SK-N-SH treated with all-trans-retinoic acid at 6 μM for 48 hours (cell line): ENCODE results near the gene MIER1.

Source experiments
- ARNTL ChIP-seq: fragments of 450-650 bp; formaldehyde crosslinking; IDR thresholded peaks from 2 replicates; pipeline ENCODE4 v1.5.0; 2020; ENCODE audit warnings: low read depth, mild to moderate bottlenecking, moderate library complexity, borderline replicate concordance
- CSRNP3 ChIP-seq: fragments of 250-450 bp; sonication (Bioruptor Pico); IDR thresholded peaks from 2 replicates; pipeline ENCODE4 v1.5.1; 2021; ENCODE audit warnings: mild to moderate bottlenecking, moderate library complexity
- ISL1 ChIP-seq: fragments of 250-450 bp; sonication (Bioruptor Pico); IDR thresholded peaks from 2 replicates; pipeline ENCODE4 v2.1.2; 2022; ENCODE audit warnings: mild to moderate bottlenecking, moderate library complexity
- PPARA ChIP-seq: fragments of 250-450 bp; sonication (Bioruptor Pico); IDR thresholded peaks from 2 replicates; pipeline ENCODE4 v1.5.0; 2020; ENCODE audit warnings: mild to moderate bottlenecking, borderline replicate concordance
- RARB ChIP-seq: fragments of 250-450 bp; sonication (Bioruptor Pico); IDR thresholded peaks from 2 replicates; pipeline ENCODE4 v1.8.0; 2021; ENCODE audit warnings: mild to moderate bottlenecking, moderate library complexity
- TOX ChIP-seq: fragments of 250-450 bp; sonication (Bioruptor Pico); IDR thresholded peaks from 2 replicates; pipeline ENCODE4 v1.8.0; 2021; ENCODE audit warnings: mild to moderate bottlenecking, moderate library complexity, borderline replicate concordance
- ZFP30 ChIP-seq: fragments of 450-650 bp; formaldehyde crosslinking; IDR thresholded peaks from 2 replicates; pipeline ENCODE4 v1.5.0; 2022; ENCODE audit warnings: mild to moderate bottlenecking, moderate library complexity
- TF ChIP-seq, protein P1 (sequence below): fragments of 250-450 bp; sonication (Bioruptor Pico); IDR thresholded peaks from 2 replicates; pipeline ENCODE4 v1.5.1; 2020; ENCODE audit warnings: low read depth, mild to moderate bottlenecking, moderate library complexity

- TF ChIP-seq ZFP30 (CRISPR knock-in tag) (no peak), ARNTL (no peak), PPARA (CRISPR knock-in tag) (no peak), ISL1 (no peak), RARB (CRISPR knock-in tag) (no peak), TOX (CRISPR knock-in tag) (no peak), CSRNP3 (CRISPR knock-in tag) (no peak)
- TF ChIP-seq, protein P1, sequence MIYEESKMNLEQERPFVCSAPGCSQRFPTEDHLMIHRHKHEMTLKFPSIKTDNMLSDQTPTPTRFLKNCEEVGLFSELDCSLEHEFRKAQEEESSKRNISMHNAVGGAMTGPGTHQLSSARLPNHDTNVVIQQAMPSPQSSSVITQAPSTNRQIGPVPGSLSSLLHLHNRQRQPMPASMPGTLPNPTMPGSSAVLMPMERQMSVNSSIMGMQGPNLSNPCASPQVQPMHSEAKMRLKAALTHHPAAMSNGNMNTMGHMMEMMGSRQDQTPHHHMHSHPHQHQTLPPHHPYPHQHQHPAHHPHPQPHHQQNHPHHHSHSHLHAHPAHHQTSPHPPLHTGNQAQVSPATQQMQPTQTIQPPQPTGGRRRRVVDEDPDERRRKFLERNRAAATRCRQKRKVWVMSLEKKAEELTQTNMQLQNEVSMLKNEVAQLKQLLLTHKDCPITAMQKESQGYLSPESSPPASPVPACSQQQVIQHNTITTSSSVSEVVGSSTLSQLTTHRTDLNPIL (CRISPR knock-in tag), result no peak
Measured at GRCh38 chr1:66943361-66943969, 18.7 kb downstream of the MIER1 start.
